HG03558 (cell line): Measurements from ENCODE around the gene SHQ1.
"Not testable (repeated sequence)": the region's sequence is repeated elsewhere in the genome, so short reads cannot be mapped to it uniquely, and the experiment has no call there.

Source experiments
- ATAC-seq: cut with Tn5 transposase; IDR thresholded peaks from one replicate; pipeline ENCODE4 v1.9.1; 2021; ENCODE audit warnings: moderate number of reproducible peaks; ENCODE audit not compliant: unreplicated experiment; ENCODE audit errors: extremely low read depth

SHQ1 gene

GRCh38 chr3:72725229-72725628 is 123.0 kb downstream of the SHQ1 start:
- ATAC-seq: no peak

DNA sequence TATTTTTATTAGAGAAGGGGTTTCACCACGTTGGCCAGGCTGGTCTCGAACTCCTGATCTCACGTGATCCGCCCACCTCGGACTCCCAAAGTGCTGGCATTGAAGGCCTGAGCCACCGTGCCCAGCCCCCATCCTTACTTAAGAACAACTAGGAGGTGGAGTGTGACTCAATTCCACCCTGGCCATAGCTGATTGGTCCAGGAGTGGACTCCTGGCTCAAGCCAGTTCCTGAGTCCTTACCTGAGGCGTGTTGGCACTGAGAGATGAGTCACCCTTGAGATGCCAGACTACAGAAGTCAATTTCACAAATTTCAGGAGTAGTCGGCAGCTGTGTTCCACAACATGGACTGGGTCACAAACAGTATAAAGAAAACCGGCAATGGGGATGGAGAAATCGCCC is 124.2 kb downstream of the SHQ1 start:
- ATAC-seq: no peak

GRCh38 chr3:72722930-72723726 is 125.1 kb downstream of the SHQ1 start:
- no peak for ATAC-seq

GRCh38 chr3:72721683-72722381 is 126.4 kb downstream of the SHQ1 start:
- ATAC-seq: no peak

GRCh38 chr3:72720566-72720965 is 127.7 kb downstream of the SHQ1 start:
- no peak for ATAC-seq

DNA sequence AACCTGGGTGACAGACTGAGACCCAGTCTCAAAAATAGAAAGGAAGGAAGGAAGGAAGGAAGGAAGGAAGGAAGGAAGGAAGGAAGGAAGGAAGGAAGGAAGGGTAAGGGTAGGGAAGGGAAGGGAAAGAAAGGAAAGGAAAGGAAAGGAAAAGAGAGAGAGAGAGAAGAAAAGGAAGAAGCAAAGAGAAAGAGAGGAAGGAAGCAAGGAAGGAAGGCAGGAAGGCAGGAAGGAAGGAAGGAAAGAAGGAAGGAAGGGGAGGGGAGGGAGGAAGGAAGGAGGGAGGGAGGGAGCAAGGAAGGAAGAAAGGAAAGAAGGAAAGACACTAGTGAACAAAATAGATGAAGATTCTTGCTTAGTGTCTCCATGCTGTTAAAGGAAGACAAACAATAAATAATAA is 129.1 kb downstream of the SHQ1 start:
- no peak for ATAC-seq

DNA sequence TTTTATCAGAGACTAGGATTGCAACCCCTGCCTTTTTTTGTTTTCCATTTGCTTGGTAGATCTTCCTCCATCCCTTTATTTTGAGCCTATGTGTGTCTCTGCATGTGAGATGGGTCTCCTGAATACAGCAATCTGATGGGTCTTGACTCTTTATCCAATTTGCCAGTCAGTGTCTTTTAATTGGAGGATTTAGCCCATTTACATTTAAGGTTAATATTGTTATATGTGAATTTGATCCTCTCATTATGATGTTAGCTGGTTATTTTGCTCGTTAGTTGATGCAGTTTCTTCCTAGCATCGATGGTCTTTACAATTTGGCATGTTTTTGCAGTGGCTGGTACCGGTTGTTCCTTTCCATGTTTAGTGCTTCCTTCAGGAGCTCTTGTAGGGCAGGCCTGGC is 134.1 kb downstream of the SHQ1 start:
- not testable (repeated sequence) for ATAC-seq

DNA sequence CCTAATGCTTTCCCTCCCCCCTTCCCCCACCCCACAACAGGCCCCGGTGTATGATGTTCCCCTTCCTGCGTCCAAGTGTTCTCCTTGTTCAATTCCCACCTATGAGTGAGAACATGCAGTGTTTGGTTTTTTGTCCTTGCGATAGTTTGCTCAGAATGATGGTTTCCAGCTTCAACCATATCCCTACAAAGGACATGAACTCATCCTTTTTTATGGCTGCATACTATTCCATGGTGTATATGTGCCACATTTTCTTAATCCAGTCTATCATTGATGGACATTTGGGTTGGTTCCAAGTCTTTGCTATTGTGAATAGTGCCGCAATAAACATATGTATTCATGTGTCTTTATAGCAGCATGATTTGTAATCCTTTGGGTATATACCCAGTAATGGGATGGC is 137.8 kb downstream of the SHQ1 start:
- ATAC-seq: not testable (repeated sequence)

DNA sequence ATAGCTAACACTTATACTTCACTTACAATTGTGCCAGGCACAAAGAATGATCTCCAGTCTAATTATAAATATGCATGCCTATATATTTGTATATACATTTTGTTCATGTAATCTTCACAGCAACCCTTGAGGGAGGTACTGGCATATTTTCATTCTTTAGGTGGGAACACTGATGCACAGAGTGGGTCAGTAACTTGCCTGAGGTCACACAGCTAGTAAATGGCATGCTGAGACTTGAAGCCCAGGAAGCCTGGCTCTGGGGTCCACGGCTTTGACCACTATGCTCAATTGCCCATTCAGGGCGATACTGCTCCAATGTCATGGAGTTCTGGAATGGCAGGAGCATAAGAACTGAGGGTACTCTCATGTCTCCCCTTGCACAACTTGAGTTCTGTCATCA is 139.8 kb downstream of the SHQ1 start:
- ATAC-seq: no peak

- ATAC-seq: no peak
Measured at GRCh38 chr3:72702997-72703396, 145.2 kb downstream of the SHQ1 start.

DNA sequence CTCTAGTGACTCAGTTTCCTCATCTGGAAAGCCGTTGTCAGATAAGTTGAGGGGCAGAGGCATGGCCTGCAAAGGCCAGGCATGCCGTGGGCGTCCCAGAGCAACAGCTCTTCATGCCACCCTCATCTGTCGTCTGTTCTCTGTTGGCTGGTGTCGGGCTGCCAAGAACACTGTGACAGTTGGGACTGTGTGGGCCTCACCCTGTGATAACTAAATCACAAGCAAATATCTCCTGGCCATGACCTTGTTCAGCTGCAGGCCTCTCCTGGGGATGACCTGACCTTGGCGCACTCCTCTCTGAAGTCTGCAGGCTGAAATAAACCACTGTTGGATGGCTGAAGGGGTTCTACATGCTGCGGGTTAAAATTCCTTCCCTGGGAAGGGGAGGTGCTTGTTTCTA is 145.9 kb downstream of the SHQ1 start:
- ATAC-seq: no peak

- ATAC-seq: no peak
Measured at GRCh38 chr3:72700106-72700505, 148.1 kb downstream of the SHQ1 start.

- ATAC-seq: no peak
Measured at GRCh38 chr3:72699631-72700030, 148.6 kb downstream of the SHQ1 start.
